NCI-H1092 treated with DMSO at 0.1 percent for 48 hours (cell line): ENCODE measurements around the gene FEN1.

Experiments
- DNase-seq: peaks from one replicate; lab custom pipeline; 2025; lab: John Stamatoyannopoulos, UW

The FEN1 gene

DNA sequence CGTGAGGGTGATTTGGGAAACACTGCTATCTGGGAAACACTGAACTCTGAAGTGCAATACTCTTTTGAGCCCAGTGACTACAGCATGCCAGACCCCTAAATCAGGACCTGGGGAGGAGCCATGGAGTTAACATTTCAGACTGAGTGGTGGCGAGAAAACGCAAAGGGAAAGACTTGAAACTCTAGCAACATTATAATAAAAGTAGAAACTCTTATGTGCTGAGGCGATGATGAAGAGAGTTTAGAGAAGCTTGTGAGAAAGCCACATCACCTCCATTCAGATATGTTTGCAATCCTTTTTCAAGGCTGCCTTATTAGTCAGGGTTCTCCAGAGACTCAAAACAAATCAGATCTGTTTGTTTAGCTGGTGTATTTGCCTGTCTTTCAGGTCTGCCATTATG lies 1.9 kb downstream of the FEN1 start:
- DNase-seq: no peak

DNA sequence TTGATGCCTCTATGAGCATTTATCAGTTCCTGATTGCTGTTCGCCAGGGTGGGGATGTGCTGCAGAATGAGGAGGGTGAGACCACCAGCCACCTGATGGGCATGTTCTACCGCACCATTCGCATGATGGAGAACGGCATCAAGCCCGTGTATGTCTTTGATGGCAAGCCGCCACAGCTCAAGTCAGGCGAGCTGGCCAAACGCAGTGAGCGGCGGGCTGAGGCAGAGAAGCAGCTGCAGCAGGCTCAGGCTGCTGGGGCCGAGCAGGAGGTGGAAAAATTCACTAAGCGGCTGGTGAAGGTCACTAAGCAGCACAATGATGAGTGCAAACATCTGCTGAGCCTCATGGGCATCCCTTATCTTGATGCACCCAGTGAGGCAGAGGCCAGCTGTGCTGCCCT lies 2.7 kb downstream of the FEN1 start:
- DNase-seq: no peak

DNA sequence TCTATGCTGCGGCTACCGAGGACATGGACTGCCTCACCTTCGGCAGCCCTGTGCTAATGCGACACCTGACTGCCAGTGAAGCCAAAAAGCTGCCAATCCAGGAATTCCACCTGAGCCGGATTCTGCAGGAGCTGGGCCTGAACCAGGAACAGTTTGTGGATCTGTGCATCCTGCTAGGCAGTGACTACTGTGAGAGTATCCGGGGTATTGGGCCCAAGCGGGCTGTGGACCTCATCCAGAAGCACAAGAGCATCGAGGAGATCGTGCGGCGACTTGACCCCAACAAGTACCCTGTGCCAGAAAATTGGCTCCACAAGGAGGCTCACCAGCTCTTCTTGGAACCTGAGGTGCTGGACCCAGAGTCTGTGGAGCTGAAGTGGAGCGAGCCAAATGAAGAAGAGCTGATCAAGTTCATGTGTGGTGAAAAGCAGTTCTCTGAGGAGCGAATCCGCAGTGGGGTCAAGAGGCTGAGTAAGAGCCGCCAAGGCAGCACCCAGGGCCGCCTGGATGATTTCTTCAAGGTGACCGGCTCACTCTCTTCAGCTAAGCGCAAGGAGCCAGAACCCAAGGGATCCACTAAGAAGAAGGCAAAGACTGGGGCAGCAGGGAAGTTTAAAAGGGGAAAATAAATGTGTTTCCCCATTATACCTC lies 3.3 kb downstream of the FEN1 start:
- no peak for DNase-seq

DNA sequence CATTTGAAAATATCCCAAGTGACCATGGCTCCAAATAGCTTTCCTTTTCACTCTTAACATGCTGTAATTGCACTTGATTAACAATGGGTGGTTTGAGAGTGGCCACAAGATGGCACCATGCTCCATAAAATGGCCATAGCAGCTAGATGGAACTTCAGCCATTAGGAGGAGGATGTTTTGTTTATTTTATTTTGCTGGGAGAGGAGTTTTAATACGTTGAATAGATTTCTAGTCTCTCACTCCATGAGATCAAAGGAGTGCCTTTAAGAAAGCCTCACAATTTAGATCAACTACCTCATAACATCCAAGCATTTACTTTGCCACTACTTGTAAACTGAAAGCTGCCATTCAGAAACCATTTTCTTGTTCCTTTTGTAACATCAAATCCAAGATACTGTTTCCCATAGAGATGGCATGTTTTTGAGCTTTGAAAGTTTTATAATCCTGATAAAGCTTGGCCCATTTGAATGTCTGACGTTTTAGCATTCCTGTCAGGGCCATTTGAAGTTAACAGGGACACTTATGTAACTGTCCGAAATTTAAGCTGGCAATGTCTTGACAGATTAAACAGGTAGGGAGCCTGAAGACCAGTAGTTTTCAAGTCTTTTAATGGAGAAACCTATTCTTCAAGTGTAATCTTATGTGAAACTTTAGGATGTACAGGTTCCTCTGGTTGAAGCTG lies 4.7 kb downstream of the FEN1 start:
- peak; percentile 68 for DNase-seq

DNA sequence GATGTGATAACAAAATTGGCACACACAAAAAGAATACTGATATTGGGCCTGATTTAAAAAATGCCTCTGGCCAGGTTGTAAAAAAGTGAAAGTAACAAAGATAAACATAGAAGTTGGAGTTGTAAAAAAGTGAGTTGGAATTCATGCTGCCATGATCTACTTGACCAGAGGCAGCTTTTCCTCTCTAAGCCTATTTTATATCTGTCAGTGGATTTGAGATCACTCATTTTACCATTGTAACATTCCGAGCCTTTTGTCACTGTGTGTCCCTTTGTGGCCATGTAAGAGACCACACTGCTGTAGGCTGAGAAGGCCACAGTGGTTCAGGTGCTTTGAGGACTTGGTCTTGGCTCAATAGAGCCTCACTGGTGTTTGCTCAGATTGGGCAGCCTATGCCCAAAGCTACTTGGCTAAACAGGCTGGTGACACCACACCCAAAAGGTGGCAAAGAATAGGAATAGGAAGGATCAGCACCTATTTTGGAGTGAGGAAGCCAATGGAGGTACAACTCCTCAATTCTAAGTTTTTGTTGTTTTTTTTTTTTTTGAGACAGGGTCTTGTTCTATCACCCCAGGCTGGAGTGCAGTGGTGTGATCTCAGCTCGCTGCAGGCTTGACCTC lies 7.1 kb downstream of the FEN1 start:
- no peak for DNase-seq

DNA sequence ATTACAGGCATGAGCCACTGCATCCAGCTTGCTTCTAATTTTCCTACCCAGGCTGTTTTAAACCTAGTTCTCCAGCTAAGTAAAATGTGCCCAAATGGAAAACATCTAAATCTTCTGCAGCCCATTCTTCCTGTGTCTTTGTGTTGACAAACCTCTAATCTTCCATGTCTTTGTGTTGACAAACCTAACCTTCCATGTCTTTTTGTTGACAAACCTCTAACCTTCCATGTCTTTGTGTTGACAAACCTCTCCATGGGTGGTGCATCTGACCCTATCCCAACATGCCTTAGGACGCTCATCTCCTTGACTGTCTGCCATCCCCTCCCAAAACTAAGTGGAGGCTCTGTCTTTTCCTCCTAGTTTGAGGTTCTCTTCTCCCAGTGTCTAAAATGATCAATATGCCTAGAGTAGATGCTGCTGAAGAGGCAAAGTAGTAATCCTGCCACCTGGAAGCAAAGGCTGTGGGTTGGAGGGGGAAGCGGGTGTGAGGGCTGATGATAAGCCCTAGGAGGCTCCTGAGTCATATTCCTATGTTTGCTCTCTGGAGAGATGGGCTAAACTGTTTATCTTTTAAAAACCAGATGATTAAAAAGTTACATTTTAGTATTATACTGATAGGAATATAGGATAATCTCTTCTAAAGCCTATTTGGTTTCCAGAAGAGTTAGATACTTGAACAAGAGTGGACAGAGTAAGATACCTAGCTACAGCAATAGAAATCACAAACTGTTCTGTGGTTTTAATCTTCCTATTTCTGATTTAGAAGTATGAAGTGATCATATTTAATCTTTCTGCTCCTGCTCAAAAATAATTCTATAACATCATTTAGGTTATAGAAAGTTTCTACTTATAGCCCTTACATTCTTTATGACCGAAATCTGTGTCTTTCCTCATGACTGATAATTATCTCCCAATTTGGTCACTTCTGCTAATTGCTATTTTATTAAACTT lies 7.9 kb downstream of the FEN1 start:
- no peak for DNase-seq

DNA sequence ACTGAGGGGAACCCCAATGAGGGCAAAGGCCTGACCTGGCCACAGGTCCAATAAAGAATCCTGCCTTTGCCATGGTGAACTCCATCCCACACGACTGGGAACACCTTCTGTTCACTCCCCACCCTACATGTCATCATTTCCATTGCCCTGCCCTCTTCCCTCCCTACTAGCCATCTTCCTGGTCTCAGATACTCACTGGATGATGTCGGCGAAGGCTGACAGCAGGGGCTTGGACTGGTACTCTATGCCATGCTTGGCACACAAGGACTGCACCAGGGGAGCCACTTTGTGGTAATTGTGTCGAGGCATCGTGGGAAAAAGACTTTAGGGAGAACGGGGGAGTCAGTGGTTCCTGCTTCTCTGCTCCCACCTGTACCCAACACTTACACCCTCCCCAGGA lies 9.9 kb downstream of the FEN1 start:
- no peak for DNase-seq

DNA sequence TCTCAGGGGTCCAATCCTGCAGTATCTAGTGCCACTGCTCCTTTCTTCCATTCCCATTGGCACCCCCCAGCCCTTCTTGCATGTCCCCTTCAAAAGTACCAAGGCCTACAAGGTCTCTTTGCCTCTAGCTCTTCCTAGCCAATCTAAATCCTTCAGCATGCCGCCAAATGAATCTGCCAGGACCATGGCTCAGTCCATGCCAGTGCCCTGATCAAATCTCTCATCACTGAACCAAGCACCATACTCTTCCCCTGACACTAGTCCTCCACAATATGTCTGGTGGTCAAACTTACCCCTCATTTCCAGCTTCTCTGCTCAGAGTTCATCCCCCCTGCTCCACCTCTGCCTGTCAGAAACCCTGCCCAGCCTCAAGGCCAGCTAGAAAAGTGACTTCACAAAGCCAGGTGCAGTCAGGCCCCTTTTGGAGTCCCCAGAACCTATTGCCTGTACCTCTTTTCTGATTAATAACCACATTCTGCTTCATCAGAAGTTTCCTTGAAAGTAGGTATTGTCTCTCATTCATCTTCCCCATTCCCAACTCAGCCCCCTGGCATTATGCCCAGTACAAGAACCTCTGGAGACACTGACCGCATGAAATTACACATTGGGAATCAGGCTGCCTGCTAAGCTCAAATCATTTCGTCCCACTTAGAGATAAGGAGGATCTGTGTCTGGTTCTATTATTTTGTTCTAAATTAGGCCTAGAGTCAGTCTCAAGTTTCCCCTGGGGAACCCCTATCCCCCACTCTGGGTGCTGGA lies 11.4 kb downstream of the FEN1 start:
- no peak for DNase-seq

DNA sequence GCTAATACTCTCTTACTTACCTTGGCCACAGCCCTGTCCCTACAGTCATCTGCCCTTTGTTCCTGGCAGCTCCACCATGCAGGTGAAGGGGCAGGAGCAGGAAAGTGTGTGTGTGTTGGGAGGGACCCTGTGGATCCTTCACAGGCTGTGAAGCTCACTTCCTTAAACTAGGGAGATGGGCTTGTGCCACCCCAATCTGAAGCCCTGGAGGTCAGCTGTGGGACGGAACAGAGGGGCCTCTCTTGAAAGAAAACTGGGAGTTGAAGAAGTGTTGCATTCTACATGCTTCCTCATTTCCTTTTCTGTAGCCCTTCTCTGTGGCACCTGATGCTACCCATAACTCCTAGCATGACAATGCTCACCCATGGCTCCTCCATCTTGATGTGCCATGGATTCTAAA lies 12.4 kb downstream of the FEN1 start:
- no peak for DNase-seq

DNA sequence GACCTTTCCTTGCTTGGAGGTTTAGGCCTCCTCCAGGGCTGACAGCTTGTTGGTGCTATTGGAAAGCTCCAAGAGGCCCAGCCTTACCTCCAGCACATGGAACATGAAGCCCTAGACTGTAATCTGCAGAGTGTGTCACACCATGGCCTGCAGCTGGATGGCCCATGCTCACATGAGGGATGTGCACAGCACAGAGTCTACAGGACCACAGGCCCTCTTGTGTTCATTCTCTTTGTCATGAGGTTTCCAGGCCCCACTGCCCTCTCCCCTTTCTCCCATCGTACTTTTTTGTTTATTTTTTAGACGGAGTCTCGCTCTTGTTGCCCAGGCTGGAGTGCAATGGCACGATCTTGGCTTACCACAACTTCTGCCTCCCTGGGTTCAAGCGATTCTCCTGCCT lies 14.1 kb downstream of the FEN1 start:
- DNase-seq: no peak

DNA sequence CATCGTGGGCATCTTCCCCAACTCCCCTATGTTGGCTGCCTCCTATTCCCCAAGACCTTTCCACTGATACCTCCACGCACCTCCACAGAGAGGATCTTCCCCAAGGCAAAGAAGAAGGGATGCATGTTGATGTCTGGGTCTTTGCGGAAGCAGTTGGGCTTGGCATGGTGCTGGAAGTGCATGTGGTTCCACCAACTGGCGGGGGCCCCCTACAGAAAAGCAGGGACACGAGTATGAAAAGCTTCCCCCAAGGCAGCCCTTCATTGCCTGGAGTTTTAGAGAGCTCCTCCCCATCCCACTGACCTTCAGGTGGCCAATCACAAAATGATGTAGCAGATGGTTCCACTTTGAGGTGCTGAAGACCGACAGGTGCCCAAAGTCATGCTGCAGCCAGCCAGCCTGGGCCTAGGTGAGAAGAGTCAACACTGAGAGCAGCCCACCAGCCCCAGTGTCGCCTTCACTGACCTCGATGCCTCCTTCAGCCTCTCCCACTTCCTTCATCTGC lies 18.0 kb downstream of the FEN1 start:
- DNase-seq: no peak

DNA sequence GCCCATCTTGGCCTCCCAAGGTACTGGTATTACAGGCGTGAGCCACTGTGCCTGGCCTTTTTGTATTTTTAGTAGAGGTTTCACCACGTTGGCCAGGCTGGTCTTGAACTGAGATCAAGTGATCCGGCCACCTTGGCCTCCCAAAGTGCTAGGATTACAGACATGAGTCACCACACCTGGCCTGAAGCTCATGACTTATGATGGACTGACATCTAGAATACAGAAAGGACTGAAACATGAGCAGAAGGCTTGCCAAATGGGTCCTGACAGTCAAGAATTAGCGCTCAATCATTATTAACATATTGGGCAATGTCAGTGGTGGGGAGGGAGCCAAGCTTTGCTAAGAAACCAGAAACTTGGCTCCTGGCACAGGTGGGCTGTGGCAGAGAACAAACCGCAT lies 19.1 kb downstream of the FEN1 start:
- no peak for DNase-seq

DNA sequence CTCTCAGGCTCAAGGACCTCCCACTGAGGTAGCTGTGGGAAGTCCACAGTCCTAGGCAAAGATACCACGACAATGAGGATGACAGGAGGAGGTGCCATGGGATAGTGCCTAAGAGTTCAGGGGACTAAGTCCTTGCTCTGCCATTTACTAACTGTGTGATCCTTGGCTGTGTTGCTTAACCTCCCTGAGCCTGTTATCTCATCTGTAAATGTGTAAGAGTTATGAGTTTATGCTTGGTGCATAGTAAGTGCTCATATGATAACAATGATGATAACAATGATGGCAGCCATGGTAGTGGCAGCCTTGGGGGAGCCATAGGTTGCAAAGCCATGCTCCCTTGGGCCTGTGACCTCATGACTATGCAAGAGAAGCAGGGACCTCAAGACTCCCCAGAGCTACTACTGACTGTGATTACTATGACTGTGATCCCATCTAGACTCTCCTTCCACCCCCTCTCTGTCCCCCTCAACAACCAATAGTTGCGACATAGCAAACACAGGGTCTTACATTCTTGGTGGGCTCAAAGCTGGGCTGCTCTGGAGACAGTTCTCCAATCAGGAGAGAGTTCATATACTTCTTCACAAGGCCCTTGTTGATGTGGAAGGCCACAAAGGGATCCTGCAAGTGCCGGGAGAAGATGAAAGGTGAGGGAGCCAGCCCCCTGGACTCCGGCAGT lies 20.2 kb downstream of the FEN1 start:
- DNase-seq: no peak

DNA sequence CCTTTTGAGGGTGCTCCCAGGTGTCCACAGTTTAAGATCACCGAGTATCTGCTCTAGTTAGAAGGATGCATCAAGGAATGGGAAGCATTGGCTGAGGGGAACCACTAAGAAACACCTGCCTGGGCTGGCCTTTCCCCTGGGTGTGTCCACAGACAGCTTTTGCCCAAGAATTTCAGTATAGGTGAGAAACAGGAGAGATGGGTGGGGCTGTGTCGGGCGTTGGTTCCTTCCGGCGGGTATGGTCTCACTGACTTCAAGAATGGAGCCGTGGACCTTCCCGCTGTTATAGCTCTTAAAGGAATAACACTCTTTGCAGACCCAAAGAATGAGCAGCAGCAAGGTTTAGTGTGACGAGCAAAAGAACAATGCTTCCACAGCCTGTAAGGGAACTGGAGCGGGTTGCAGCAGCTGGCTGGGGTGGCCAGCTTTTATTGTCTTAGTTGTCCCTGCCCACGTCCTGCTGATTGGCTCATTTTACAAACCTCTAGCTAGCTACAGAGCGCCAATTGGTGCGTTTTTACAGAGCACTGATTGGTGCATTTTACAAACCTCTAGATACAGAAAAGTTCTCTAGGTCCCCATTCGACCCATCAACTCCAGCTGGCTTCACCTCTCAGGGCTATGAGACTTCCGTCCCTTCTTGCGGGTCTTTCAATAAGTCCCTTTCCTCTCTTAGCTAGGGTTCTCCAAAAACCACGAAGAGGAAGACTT lies 21.7 kb downstream of the FEN1 start:
- no peak for DNase-seq

DNA sequence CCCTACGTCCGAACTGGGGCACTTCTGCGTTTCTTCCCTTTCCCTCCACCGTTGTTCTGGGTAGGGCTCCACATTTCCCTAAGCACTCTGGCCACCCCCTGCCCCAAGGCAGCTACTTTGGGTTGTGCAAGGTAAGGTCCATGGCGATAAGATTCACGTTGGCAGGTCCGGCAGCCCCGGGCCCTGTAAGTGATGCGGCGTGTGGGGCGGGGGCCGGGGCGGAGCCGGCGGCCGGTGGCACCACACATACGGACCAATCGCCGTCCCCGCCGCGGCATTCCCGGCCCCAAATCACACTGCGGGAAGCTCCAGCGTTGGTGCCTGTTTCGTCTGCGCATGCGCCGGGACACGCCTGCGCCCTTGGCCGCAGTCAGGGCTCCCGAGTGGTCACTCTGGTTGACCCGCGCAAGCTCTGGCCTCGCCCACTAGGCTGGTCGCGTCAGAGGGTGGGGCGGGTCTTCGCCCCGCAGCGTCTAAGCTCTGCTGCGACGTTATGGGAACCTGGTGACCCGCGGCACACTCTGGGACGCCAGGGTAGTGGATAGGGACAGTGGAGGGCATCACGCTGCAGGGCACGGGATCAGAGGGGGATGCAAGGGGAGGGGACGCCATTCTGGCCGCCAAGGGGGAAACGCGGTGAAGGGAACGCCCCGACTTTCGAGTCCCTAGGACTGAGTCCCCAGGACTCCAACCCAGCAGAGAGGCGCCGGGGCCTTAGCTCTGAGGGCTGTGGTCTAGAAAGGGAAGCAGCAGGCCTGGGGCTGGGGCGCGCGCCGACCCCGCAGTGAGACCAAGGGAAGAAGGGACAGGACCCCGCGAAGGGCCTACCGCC lies 22.5 kb downstream of the FEN1 start:
- DNase-seq: peak; percentile 94

DNA sequence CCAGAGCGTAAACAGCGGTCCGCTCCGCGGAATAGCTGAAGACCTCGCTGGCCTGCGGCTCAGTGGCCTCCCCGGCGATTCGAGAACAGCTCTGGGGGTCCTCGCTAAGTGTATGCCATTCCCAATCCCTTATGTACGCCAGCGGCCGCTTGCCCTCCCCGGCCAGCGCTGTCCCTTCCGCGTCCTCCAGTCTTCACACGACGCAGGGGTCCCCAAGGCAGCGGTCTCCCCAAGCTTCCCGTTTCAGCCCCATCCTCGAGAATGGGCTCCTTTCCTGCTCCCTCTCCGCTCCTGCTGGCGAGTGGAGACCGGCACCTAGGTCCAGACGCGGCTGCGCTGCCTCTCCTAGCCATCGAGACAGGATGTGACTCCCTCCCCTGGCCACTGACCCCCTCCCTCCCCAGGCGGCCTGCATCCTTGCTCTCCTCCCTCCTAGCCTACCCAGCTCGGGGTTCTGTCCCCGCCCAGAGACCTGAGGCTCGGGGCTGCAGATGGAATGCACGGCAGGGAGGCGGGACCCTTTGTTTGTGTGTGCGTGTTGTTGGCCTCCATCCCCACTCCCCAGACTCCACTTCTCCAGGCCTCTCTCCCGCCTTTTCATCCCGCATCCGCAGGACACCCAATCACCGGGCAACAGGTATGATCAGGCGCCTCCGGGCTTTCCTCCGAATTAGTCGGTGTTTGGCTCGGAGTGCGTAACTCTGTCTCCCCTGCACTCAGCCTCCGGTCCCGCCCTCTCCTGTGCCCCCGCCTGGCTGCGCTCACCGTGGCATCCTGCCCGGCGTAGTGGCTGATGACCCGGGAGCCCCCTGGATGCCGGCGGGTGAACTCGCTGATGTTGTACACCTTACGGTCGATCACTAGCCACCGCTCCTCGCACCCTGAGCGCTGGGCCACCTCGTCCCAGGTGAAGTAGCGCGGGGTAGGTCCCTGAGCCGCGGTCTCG lies 23.4 kb downstream of the FEN1 start:
- peak; percentile 94 for DNase-seq

DNA sequence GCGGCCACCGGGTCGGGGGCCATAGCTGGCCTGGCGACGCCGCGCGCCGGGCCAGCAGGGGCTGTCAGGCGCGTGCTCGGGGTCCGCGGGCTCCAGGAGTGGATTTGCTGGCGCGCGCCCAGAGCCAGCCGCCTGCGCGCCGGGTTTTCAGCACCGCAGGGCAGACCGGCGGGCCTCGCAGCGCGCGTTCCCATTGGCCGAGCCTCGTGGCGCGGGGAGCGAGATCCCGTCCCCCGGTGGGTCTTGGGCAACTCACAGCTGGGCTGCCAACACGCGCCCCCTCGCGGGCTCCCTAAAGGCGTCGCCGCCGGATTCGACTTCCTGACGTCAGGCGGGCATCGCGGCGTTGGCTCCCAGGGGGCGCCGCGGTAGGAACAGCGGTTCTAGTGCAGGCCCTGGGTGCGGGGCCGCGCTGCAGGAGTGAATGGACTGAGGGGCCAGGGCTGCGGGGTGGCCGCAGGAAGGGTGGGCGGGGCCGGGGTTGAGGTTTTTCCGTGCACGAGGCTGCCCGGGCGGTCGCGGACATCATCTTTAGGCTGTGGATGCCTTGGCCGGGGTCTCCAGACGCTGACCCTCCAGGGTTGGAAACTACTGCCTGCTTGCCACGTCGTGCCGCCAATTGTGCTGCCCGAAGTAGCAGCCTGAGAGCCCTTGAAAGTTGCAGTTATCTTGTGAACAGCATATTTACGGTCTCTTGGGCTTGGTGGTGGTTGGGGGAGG lies 24.2 kb downstream of the FEN1 start, which contains the start of gene FADS1:
FADS1 (minus strand) TSS at position 268 of the 720 bp plus-strand sequence; CDS start at position 194, 74 bp downstream.
- peak; percentile 99 for DNase-seq
